ENCODE measurements around the gene GARNL3.
A peak's percentile ranks its signal among the peaks of the same experiment; 100 is the strongest.

Gene GARNL3

GRCh38 chr9:127356906-127357305, 92.3 kb downstream of the GARNL3 start:
- no peak for DNase-seq

- no peak for DNase-seq
These were observed 93.5 kb downstream of the GARNL3 start for GRCh38 chr9:127358023-127358535.

GRCh38 chr9:127358770-127359169, 94.2 kb downstream of the GARNL3 start:
- DNase-seq, result no peak

GRCh38 chr9:127360250-127360649, 95.7 kb downstream of the GARNL3 start:
- no peak for DNase-seq

GRCh38 chr9:127360829-127361228, 96.3 kb downstream of the GARNL3 start:
- no peak for DNase-seq

- no peak for DNase-seq
These were observed 97.0 kb downstream of the GARNL3 start for GRCh38 chr9:127361561-127361960.

GRCh38 chr9:127362829-127363228, 98.3 kb downstream of the GARNL3 start:
- DNase-seq, result no peak

GRCh38 chr9:127365461-127365860, 100.9 kb downstream of the GARNL3 start:
- no peak for DNase-seq

- no peak for DNase-seq
These were observed 102.0 kb downstream of the GARNL3 start for GRCh38 chr9:127366594-127366993.

- no peak for DNase-seq
These were observed 104.4 kb downstream of the GARNL3 start for GRCh38 chr9:127368852-127369402.

- no peak for DNase-seq
These were observed 104.9 kb downstream of the GARNL3 start for GRCh38 chr9:127369428-127369827.

- no peak for DNase-seq
These were observed 105.6 kb downstream of the GARNL3 start for GRCh38 chr9:127370147-127370579.

GRCh38 chr9:127370672-127371648, 106.4 kb downstream of the GARNL3 start:
- no peak for DNase-seq

- DNase-seq, result no peak
These were observed 115.9 kb downstream of the GARNL3 start for GRCh38 chr9:127380479-127380878.

GRCh38 chr9:127382541-127382940, 118.0 kb downstream of the GARNL3 start:
- DNase-seq, result no peak

GRCh38 chr9:127384016-127384730, 119.6 kb downstream of the GARNL3 start:
- DNase-seq, result no peak

- no peak for DNase-seq
These were observed 120.3 kb downstream of the GARNL3 start for GRCh38 chr9:127384901-127385300.

GRCh38 chr9:127386249-127386648, 121.7 kb downstream of the GARNL3 start:
- no peak for DNase-seq

GRCh38 chr9:127386981-127387380, 122.4 kb downstream of the GARNL3 start:
- no peak for DNase-seq

GRCh38 chr9:127388037-127388855, 123.7 kb downstream of the GARNL3 start:
- DNase-seq, result peak; percentile 86

GRCh38 chr9:127388856-127389238, 124.3 kb downstream of the GARNL3 start:
- no peak for DNase-seq
